GM19351 (cell line): ENCODE results near the gene EFCAB5.
"Not testable (repeated sequence)": the region's sequence is repeated elsewhere in the genome, so short reads cannot be mapped to it uniquely, and the experiment has no call there.

Source experiments
- ATAC-seq: cut with Tn5 transposase; IDR thresholded peaks from one replicate; pipeline ENCODE4 v1.9.1; 2021; ENCODE audit warnings: mild to moderate bottlenecking, moderate library complexity; ENCODE audit not compliant: unreplicated experiment

EFCAB5 gene

DNA sequence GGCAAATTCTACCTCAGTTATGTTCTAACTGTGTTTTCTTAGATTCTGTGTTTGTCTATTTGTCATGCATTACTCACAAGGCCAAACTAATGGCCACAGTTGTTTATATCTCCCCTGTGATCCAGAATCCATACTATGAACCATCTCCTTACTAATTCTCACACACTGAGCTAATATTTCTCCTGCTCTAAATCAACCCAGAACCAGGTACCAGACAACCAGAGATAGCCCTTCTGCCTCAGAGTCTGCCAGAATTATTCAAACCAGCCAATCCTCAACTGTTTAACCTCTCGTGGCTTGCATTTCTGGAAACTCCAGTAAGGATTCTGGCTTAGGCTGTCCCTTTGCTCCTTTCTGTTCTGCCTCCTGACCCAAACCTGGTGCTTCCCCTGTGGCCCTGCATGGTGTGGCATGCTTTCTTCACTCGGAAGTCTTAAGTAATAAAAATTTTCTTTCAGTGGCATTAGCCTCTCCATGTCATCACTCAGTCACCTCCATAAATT lies 59.4 kb downstream of the EFCAB5 start:
- no peak for ATAC-seq

DNA sequence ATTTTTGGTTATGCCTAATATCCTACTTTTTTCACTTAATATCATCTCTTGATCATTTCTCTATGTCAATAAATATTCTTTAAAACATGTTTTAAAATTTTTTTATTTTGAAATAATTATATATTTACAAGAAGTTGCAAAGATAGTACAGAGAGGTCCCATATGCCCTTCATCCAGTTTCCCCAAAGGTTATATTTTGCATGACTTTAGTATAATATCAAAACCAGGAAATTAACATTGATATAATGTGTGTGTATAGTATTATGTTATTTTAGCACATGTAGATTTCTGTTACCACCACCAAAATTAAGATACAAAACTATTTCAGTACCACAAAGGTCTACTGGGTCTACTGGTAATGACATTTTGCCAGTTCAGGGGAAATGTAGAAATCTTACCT lies 60.7 kb downstream of the EFCAB5 start:
- ATAC-seq, result no peak

DNA sequence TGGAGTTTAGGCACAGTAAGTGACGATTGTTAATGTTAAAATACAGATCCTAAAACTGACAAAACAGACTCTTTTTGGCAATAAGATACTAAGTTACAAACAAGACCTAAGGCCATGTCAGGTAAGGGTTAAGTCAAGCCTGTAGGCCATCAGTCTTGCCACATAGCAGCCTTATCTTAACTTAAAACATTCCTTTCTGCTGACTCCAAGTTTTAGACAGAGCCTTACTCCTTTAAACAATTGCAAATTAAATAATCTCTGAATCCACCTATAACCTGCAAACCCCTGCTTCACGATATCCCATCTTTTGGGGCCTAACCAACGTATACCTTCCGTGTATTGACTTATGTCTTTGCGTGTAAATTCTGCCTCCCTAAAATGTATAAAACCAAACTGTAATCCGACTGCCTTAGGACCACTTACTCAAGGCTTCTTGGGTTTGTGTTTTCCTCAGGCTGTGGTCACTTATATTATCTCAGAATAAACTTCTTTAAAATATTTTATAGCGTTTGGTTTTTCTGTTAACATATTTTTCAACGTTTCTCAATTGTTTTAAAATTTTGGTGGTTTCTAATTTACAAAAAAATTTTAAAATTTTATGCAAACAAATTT lies 64.4 kb downstream of the EFCAB5 start:
- no peak for ATAC-seq

DNA sequence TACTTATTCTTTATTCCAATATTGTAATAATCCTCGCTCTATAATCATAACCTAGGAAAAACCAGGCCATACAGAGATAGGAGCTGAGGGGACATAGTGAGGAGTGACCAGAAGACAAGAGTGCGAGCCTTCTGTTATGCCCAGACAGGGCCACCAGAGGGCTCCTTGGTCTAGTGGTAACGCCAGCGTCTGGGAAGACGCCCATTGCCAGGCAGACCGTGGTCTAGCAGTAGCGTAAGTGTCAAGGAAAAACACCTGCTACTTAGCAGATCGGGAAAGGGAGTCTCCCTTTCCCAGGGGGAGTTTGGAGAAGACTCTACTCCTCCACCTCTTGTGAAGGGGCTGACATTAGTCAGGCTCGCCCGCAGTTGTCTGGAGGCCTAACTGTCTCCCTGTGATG lies 70.5 kb downstream of the EFCAB5 start:
- ATAC-seq, result not testable (repeated sequence)

DNA sequence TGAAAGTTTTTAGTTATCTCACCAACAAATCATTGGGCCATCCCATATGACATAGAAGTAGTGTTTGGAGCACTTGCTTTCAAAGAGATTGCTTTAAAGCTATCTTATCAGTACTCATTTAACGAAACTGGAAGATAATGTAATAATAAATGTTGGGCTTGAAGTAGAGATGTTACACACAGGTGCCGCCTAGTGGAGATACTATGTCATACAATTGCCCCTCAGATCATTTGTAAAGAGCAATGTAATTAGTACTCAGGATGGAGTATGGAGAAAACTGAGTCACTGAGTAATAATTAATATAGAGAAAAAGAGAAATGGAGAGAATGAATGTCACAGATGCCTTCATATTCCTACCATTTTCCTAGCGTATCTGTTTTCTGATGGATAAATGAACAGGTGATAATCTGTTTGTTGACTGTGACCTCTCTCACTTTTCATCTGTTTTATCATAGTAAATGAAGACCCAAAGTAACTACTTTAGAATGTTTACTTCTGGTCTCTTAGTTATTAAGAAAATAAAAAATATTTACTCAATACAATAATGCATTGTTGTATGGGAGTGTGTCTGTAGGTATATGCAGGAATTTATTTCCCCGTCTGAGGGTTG lies 80.4 kb downstream of the EFCAB5 start:
- no peak for ATAC-seq

DNA sequence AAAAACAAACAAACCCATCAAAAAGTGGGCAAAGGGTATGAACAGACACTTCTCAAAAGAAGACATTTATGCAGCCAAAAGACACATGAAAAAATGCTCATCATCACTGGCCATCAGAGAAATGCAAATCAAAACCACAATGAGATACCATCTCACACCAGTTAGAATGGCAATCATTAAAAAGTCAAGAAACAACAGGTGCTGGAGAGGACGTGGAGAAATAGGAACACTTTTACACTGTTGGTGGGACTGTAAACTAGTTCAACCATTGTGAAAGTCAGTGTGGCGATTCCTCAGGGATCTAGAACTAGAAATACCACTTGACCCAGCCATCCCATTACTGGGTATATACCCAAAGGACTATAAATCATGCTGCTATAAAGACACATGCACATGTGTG lies 83.9 kb downstream of the EFCAB5 start:
- ATAC-seq, result not testable (repeated sequence)

DNA sequence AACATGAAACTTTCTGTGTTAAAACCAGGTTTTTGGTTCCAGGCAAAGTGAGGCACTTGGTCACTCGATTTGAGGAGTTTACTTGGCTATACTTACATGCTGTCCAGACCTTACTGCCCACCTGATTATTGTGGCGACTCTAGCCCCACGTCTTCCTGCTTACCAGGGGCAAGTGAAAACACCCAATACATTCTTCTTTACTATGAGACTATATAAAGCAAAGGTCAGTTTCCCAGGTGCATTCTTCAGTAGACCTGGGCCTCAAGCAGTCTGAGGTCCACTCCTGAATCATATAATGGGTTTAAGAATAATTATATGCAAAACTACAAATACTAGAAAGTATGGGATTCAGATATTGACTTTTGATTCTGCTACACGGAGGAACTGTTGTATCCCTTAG lies 86.2 kb downstream of the EFCAB5 start:
- ATAC-seq, result no peak

DNA sequence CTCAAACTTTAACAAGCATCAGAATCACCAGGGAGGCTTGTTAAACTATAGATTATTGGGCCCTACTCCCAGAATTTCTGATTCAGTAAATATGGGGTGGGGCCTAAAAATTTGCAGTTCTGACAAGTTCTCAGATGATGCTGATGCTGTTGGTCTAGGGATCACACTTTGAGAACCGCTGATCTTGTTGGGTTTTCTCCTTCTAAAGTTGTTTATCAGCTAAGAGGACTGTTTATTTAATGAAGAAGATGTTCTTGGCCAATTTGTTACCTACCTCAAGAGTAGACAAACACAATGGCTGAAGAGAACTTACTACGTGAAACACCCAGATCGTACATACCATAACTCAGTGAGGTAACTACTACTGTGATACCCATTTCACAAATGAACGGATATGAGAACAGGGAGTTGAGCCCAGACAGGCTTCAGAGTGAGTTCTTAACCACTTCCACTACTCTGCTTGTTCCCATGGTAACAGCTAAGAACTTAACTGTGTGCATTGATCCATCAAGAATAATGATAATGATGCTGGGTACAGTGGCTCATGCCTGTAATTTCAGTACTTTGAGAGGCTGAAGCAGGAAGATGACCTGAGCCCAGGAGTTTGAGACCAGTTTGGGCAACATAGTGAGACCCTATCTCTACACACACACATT lies 89.9 kb downstream of the EFCAB5 start:
- ATAC-seq, result no peak

DNA sequence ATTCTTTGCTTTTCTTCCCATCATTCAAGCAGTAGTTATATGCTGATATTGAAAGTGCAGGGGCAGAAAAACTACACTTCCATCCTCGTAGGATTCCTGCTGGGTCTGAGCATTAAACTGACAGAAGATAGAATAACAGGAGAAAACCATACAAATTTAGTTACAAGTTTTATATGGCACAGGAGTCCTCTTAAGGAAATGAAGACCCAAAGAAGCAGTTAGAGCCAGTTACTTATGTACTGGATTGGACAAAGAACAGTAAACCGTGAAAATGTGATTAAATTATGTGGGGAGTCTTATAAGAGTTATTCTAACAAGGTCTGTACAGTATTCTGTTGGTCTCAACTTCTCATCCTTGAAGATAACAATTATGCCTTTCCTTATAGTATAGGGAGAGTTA lies 93.9 kb downstream of the EFCAB5 start:
- no peak for ATAC-seq

DNA sequence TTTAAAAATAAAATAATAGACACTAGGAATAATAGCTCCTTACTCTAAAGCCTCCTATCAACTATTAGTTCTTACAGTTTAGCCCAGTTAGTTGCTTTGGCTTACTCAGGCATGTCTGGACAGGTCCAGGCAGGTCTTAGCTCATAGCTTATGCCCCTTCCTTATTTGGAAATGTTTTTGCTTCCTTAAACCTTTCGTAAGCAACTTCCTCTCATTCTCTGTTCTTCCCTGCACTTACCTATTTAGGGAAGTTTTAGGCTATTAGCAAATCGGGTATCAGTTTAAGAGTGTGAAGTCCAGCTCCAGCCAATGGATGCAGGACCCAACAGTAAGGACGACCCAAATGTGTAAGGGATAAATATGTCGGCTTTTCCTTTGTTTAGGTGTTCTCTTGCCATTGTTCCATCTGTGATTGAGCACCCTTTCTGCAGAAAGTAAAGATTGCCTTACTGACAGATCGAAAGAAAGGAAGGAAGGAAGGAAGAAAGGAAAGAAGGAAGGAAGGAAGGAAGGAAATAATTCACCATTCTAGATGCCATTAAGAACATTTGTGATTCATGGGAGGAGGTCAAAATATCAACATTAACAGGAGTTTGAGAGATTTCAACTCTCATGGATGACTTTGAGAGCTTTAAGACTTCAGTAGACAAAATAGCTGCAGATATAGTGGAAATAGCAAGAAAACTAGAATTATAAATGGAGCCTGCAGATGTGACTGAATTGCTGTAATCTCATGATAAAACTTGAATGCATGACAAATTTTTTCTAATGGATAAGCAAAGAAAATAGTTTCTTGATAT lies 99.5 kb downstream of the EFCAB5 start:
- ATAC-seq, result not testable (repeated sequence)

DNA sequence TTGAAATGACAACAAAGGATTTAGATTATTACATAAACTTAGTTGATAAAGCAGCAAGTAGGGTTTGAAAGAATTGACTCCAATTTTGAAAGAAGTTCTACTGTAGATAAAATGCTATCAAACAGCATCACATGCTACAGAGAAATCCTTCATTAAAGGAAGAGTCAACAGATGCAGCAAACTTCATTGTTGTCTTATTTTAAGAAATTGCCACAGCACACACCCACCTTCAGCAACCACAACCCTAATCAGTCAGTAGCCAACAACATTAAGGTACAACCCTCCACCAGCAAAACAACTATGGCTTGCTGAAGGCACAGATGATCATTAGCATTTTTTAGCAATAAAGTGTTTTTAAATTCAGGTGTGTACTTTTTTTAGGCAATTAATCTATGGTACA lies 100.1 kb downstream of the EFCAB5 start:
- no peak for ATAC-seq

DNA sequence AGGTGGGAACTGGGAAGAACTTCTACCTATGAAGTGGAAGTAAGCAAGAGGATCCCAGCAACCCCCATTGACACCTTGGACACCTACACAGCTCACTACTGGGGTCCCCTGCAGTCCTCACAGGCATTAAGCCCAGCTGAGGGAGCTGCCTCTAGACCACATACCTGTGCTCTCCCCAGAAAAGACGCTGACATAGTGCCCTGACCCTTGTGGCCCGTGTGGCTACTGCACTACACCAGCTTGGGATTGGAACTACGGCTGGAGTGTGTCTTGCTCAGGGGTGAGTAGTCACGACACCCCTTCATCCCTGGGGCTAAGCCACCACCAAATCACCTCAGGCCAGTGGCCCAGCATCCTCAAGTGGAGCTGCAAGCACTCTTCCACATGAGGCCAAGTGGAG lies 120.9 kb downstream of the EFCAB5 start:
- no peak for ATAC-seq

DNA sequence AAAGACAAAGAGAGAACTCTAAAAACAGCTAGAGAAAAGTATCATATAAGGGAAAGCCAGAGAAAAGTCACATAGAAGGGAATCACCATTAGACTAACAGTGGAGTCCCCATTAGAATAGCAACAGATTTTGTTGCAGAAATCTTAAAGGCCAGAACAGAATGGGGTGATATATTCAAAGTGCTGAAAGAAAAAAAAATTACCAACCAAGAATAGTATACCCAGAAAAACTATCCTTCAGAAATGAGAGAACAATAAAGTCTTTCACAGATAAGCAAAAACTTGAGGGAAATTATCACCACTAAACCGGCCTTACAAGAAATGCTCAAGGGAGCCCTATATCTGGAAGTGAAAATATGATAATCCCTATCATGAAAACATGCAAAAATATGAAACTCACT lies 123.3 kb downstream of the EFCAB5 start:
- no peak for ATAC-seq

DNA sequence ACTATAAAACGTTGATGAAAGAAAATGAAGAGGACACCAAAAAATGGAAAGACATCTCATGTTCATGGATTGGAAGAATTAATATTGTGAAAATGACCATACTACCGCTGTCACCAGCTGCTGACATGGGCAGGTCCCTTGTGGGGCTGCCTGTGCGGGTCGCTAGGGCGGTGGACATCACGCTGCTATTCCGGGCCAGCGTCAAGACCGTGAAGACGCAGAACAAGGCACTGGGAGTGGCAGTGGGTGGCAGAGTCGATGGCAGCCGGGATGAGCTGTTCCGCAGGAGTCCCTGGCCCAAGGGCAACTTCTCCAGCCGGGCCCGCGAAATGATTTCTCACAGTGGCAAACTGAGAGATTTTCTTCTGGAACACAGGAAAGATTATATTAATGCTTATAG lies 127.0 kb downstream of the EFCAB5 start:
- ATAC-seq, result no peak

DNA sequence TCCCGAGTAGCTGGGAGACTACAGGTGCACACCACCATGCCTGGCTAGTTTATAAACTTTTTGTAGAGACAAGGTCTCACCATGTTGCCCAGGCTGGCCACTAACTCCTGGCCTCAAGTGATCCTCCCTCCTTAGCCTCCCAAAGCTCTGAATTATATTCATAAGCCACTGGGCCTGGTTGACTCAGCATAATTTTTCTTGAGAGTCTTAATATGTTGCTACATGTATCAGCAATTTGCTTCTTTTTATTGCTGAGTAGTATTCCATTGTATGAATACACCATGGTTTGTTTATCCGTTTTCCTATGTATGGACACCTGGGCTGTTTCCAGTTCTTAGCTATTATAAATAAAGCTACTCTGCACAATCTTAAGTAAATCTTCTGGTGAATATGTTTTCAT lies 132.8 kb downstream of the EFCAB5 start:
- ATAC-seq, result no peak

DNA sequence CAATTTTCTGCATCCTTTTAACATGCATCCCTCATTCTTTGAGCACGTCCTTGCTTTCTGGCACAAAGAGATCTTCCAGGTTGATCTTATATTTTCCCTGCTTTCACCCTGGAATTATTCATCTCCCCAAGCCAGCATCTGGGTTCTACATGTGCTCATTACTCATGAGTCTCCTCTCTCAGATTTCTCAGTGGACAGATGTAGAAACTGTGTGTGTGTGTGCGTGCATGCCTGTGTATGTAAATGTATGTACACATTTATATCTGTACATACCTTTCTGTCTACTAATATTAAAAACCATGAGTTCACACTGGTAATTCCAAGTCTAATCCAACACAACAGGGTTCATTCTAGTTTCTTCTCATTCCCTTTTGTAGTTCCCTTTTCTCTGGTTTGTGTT lies 133.3 kb downstream of the EFCAB5 start:
- ATAC-seq, result no peak

DNA sequence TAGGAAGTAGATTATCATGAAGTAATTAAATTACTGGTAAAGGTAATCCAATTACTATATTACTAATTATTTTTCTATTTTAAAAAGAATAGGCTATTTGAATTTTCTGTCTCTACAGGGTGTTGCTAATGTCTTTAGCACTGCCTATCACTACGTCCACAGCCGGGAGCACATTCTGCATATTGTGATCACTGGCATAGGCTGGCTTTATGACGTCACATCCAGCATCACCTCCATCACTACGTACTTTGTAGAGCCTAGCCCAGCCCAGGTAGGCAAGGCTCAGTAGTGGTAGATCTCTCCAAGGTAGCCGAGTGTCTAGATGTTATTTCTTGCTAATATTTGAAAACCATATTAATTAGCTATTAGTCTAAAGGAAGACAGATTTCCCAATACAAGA lies 141.3 kb downstream of the EFCAB5 start:
- ATAC-seq, result no peak

DNA sequence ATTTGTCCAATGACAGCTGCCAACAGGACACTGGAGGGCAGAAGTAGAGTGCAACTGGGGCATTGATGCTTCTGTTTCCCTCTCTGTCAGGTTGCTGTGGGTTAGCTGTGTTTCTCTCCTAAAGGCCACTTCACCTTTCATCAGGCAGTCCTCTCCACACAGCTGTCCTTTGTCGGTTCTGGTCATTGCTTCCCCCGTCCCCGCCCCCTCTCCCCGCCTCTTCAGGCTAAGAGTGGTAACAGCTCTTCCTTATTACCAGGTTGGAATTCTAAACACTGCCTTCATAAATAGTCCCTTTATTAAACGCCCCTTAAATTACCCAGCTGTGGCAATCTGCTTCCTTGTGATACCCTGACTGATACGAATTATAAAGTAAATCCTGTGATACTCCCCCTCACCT lies 143.4 kb downstream of the EFCAB5 start:
- no peak for ATAC-seq

DNA sequence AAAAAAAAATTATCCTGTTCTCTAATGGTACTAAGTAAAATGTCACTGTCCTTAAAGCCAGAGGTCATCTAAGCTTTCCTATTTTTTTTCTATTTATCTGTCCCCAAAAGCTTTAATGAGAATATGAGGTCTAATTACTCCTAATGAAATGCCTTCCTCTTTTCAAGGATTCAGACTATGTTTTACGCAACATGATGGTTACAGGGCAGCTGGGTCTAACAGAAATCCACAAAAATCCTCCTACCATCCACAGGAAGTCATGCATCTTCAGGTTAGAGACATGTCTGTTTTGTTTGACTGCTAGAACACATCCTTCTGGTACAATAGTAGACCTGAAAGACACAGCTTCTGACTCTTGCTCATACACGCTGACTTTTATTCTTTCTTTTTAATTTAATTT lies 145.5 kb downstream of the EFCAB5 start:
- ATAC-seq, result no peak

DNA sequence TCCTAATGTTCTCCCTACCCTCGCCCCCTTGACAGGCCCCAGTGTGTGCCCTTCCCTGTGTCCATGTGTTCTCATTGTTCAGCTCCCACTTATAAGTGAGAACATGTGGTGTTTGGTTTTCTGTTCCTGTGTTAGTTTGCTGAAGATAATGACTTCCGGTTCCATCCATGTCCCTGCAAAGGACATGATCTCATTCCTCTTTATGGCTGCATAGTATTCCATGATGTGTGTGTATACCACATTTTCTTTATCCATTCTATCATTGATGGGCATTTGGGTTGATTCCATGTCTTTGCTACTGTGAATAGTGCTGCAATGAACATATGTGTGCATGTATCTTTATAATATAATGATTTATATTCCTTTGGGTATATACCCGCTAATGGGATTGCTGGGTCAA lies 146.0 kb downstream of the EFCAB5 start:
- not testable (repeated sequence) for ATAC-seq

DNA sequence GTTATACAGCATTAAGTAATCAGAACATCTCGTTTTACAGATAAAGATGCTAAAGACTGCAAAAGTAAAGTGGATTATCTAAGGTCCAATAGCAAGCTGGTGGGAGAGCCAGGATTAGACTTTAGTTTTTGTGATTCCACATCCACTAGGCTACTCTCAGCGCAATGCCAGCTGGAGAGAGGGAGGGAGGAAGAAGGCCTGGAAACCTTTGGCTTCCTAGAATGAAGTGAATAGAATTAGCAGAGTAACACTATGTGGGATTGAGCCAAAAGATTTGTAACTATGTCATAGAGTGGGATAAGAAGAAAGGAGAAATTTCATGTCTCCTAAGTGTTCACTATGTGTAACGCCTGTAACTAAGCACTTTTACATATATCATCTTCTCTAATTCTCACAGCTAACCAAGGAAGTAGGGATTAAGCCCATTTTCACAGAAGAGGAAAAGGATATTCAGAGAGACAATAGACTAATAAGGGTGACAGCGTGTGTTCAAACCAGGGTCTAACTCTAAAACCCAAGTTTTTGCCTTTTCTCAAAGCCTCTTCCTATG lies 149.8 kb downstream of the EFCAB5 start:
- ATAC-seq, result no peak
